Left ventricle myocardium superior (tissue), 1 donor: ENCODE data around the gene ZNF552. TPM values are rescaled to one million over a fixed set of nuclear protein-coding genes. Genes with fewer than 3 reads are reported as not detected.
"Not testable (repeated sequence)": the region's sequence is repeated elsewhere in the genome, so short reads cannot be mapped to it uniquely, and the experiment has no call there.

Source experiments
- ATAC-seq: fragments of 200-7000 bp; cut with Tn5 transposase; one replicate; pipeline ENCODE4 v1.9.1; 2020; ENCODE audit warnings: mild to moderate bottlenecking, moderate library complexity
- DNase-seq: peaks from one replicate; pipeline ENCODE4 v3.0.0-alpha.2; 2020
- intact Hi-C: fragments of 100-400 bp; cut with micrococcal nuclease; formaldehyde crosslinking; loops from one replicate; pipeline ENCODE4 v1.11.0; 2022
- total RNA-seq: library from RNA; stranded (reverse); fragmentation: NEBNext Ultra II Directional; extraction: Animal tissue kit (Norgen Biotek cat#: 25700); gene quantifications from one replicate; pipeline ENCODE4 v1.2.1, GENCODE V29; 2021
- donor health status: DM: no; HTN: yes; CAD: no; lungs with severe emphysema.

Gene ZNF552
- total RNA-seq, 1 donor from 2014 or later, result 5.5 TPM

- DNase-seq, ATAC-seq, intact Hi-C loops: not testable (repeated sequence)
These were observed 6.4 kb upstream of the ZNF552 start for GRCh38 chr19:57821095-57821494.

GRCh38 chr19:57820599-57820998 is 5.9 kb upstream of the ZNF552 start:
- intact Hi-C loops, result no loop called here
- no peak for ATAC-seq
- DNase-seq, result no peak

GRCh38 chr19:57819475-57820148 is 4.9 kb upstream of the ZNF552 start:
- ATAC-seq, result peak; percentile 85
- intact Hi-C loops, result no loop called here
- DNase-seq, result peak; percentile 82

GRCh38 chr19:57818378-57818777 is 3.7 kb upstream of the ZNF552 start:
- DNase-seq (no peak), ATAC-seq (no peak)
- intact Hi-C loops, result no loop called here

GRCh38 chr19:57817976-57818375 is 3.3 kb upstream of the ZNF552 start:
- no peak for DNase-seq
- intact Hi-C loops, result no loop called here
- ATAC-seq, result no peak

GRCh38 chr19:57816652-57817051 is 1.9 kb upstream of the ZNF552 start:
- no peak for DNase-seq
- intact Hi-C loops, result no loop called here
- no peak for ATAC-seq

- intact Hi-C loops, result no loop called here
- ATAC-seq (no peak), DNase-seq (no peak)
These were observed 748 bp upstream of the ZNF552 start for GRCh38 chr19:57815247-57816075.

- intact Hi-C loops, result no loop called here
- peak; percentile 21 for ATAC-seq
- DNase-seq, result no peak
These were observed 701 bp downstream of the ZNF552 start for GRCh38 chr19:57813919-57814504.

GRCh38 chr19:57812975-57813820 is 1.5 kb downstream of the ZNF552 start:
- DNase-seq, ATAC-seq, intact Hi-C loops: not testable (repeated sequence)

GRCh38 chr19:57812226-57812625 is 2.5 kb downstream of the ZNF552 start:
- ATAC-seq (no peak), DNase-seq (no peak)
- intact Hi-C loops, result no loop called here

GRCh38 chr19:57810410-57811295 is 4.1 kb downstream of the ZNF552 start:
- DNase-seq, intact Hi-C loops, ATAC-seq: not testable (repeated sequence)

- ATAC-seq (no peak), DNase-seq (no peak)
- intact Hi-C loops, result no loop called here
These were observed 7.2 kb downstream of the ZNF552 start for GRCh38 chr19:57807541-57807940.

GRCh38 chr19:57803594-57804325 is 11.0 kb downstream of the ZNF552 start:
- intact Hi-C loops, result no loop called here
- DNase-seq, result no peak

GRCh38 chr19:57803265-57803593 is 11.5 kb downstream of the ZNF552 start:
- intact Hi-C loops, result no loop called here
- ATAC-seq (no peak), DNase-seq (no peak)

More at GRCh38 chr19:57803594-57804325, 11.0 kb downstream of the ZNF552 start:
- ATAC-seq, result peak; percentile 61

GRCh38 chr19:57802269-57802668 is 12.4 kb downstream of the ZNF552 start:
- intact Hi-C loops, result no loop called here
- ATAC-seq (no peak), DNase-seq (no peak)

GRCh38 chr19:57800696-57801095 is 14.0 kb downstream of the ZNF552 start:
- ATAC-seq (no peak), DNase-seq (no peak)

GRCh38 chr19:57796580-57796979 is 18.1 kb downstream of the ZNF552 start:
- intact Hi-C loops, ATAC-seq, DNase-seq: not testable (repeated sequence)

More at GRCh38 chr19:57800696-57801095, 14.0 kb downstream of the ZNF552 start:
- intact Hi-C loops, result no loop called here

GRCh38 chr19:57789288-57789687 is 25.4 kb downstream of the ZNF552 start:
- no peak for ATAC-seq
- DNase-seq, result no peak
- intact Hi-C loops, result no loop called here
